ENCODE data around the gene DRC7. TPM values are rescaled to one million over a fixed set of nuclear protein-coding genes. Genes with fewer than 3 reads are reported as not detected.

Gene DRC7
- total and polyA plus RNA-seq, 8 donors, result not detected

- H3K27me3 ChIP-seq, result no peaks in the 10 kb centered on the region
- H3K9me3 ChIP-seq, result no peaks in the 10 kb centered on the region
- TF ChIP-seq CTCF (IDR thresholded peaks at IDR 0.05) (no peak), EP300 (IDR thresholded peaks at IDR 0.05) (no peak), POLR2A (IDR thresholded peaks at IDR 0.05) (no peak), POLR2AphosphoS5 (IDR thresholded peaks at IDR 0.05) (no peak)
- DNase-seq, result no peak
- H3K36me3 ChIP-seq, result peaks cover 0 to 85% (median 60%) of the 10 kb centered on the region in 4 donors
- H3K4me1 ChIP-seq, result no peaks in the 10 kb centered on the region
- 89 to 95% (median 93%) methylated on average over 3 of the region's 3 CpGs for WGBS, 5 donors
- no peak overlapping the region for H3K27ac ChIP-seq
- no peak overlapping the region for H3K4me3 ChIP-seq
- intact Hi-C loops (cut with DNase I; ENCODE audit: low total_unique reads), result no loop called here
Observed at GRCh38 chr16:57749101-57749692, 54.6 kb downstream of the DRC7 start.

- Histone ChIP-seq H3K36me3 (peaks cover 0 to 85% (median 60%) of the 10 kb centered on the region in 4 donors), H3K4me1 (no peaks in the 10 kb centered on the region), H3K9me3 (no peaks in the 10 kb centered on the region), H3K27me3 (no peaks in the 10 kb centered on the region), H3K27ac (no peak overlapping the region), H3K4me3 (no peak overlapping the region)
- intact Hi-C loops (cut with DNase I; ENCODE audit: low total_unique reads), result loop anchor here (10.0 kb wide), 1 partner anchor 255 kb away; the partner anchor contains the start of genes USB1 and ZNF319
- TF ChIP-seq POLR2A (IDR thresholded peaks at IDR 0.05) (no peak), CTCF (IDR thresholded peaks at IDR 0.05) (no peak), POLR2AphosphoS5 (IDR thresholded peaks at IDR 0.05) (no peak), EP300 (IDR thresholded peaks at IDR 0.05) (no peak)
- no peak for DNase-seq
- 75 to 88% (median 79%) methylated on average over 5 of the region's 5 CpGs for WGBS, 5 donors
Observed at GRCh38 chr16:57749856-57750452, 55.3 kb downstream of the DRC7 start.

GRCh38 chr16:57750796-57751538, 56.4 kb downstream of the DRC7 start:
- intact Hi-C loops (cut with DNase I; ENCODE audit: low total_unique reads), result loop anchor here (10.0 kb wide), 1 partner anchor 254 kb away; the partner anchor contains the start of genes USB1 and ZNF319
- TF ChIP-seq EP300 (IDR thresholded peaks at IDR 0.05) (no peak), POLR2AphosphoS5 (IDR thresholded peaks at IDR 0.05) (no peak), CTCF (IDR thresholded peaks at IDR 0.05) (no peak), POLR2A (IDR thresholded peaks at IDR 0.05) (no peak)
- Histone ChIP-seq H3K4me1 (no peaks in the 10 kb centered on the region), H3K9me3 (no peaks in the 10 kb centered on the region), H3K36me3 (peaks cover 0 to 92% (median 68%) of the 10 kb centered on the region in 4 donors), H3K27me3 (no peaks in the 10 kb centered on the region), H3K27ac (no peak overlapping the region), H3K4me3 (no peak overlapping the region)
- WGBS, 5 donors, result 90 to 92% (median 92%) methylated on average over 20 to 24 of the region's 24 CpGs
- DNase-seq, result no peak

- Histone ChIP-seq H3K4me3 (no peak overlapping the region), H3K27ac (no peak overlapping the region), H3K27me3 (no peaks in the 10 kb centered on the region), H3K36me3 (peaks cover 0 to 95% (median 73%) of the 10 kb centered on the region in 4 donors), H3K4me1 (no peaks in the 10 kb centered on the region), H3K9me3 (no peaks in the 10 kb centered on the region)
- 85 to 95% (median 92%) methylated on average over 26 of the region's 26 CpGs for WGBS, 5 donors
- no peak for DNase-seq
- intact Hi-C loops (cut with DNase I; ENCODE audit: low total_unique reads), result loop anchor here (10.0 kb wide), 1 partner anchor 253 kb away; the partner anchor contains the start of genes USB1 and ZNF319
- no peak for TF ChIP-seq CTCF (IDR thresholded peaks at IDR 0.05)
- TF ChIP-seq EP300 (IDR thresholded peaks at IDR 0.05), result no peak
- no peak for TF ChIP-seq POLR2A (IDR thresholded peaks at IDR 0.05)
- TF ChIP-seq POLR2AphosphoS5 (IDR thresholded peaks at IDR 0.05), result no peak
Observed at GRCh38 chr16:57751539-57752202, 57.1 kb downstream of the DRC7 start.
